GM18508 (cell line): Measurements from ENCODE around the gene TULP3.

Experiments used
- ATAC-seq: cut with Tn5 transposase; IDR thresholded peaks from one replicate; pipeline ENCODE4 v1.9.1; 2021; ENCODE audit warnings: moderate number of reproducible peaks; ENCODE audit not compliant: insufficient read depth, unreplicated experiment

TULP3 gene

DNA sequence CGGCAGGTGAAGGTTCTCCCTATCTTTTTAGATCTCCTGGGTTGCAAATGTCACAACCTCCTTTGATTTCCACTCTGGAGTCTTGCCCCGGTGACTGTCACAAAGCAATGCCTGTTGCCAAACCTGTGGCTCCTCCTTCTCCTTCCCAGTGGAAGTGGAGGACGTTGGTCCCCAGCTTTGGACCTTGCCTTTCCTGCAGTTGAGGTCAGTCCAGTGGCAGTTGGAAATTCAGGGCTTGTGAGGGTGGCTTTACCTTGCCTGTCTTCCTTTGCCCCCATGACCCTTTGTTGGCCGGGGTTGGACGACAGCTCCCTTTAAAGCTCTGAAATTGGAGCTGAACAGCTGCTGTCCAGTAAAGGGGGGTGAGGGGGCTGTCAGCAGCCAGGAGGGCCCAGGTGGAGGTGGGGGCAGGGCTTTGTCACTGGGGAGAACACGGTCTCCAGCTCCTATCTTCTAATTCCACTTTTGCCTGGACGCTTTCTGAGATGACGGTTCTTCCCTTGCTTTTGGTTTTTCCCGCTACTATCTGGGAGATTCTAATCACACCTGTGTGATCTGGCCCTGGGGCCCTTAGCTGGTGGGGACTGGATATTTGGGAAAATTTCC is 72.6 kb downstream of the TULP3 start:
- ATAC-seq = no peak

- ATAC-seq = no peak
Measured at GRCh38 chr12:2963760-2964292, 73.1 kb downstream of the TULP3 start.

DNA sequence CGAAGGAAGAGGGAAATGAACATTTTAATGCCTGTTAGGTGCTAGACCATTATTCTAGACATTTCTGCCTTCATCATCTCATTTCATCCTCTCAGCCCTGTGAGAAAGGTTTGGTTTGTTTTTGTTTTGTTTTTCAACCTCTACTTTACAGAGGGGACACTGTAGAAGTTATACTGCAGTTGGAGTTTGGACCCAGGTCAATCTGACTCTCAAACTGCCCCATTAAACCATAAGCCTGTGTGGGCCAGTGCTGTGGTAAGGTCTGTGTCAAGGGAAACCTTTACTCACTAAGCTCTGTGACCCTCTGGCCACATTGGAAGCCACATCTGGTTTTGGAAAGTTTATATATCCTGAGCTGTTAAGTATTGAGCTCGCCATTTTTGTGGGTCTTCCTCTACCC is 77.0 kb downstream of the TULP3 start:
- ATAC-seq = no peak

DNA sequence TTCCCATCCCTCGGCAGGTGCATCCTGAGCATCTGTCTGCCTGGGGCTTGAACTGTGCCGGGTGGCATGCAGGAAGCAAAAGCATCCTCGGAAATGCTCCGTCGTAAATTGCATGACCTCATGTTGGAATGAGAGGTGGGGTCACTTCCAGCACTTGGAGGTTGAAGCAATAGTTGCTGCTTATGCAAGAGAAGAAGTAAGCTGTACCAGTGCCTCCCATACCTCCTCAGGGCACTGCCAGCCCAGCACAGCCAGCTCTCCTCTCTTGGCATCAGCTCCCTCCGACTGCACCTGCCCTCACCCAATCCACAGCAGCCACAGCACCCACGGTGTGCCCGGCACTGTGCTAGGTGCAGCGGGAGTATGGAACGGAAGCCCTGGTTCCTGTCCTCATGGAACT is 80.1 kb downstream of the TULP3 start:
- no peak for ATAC-seq

DNA sequence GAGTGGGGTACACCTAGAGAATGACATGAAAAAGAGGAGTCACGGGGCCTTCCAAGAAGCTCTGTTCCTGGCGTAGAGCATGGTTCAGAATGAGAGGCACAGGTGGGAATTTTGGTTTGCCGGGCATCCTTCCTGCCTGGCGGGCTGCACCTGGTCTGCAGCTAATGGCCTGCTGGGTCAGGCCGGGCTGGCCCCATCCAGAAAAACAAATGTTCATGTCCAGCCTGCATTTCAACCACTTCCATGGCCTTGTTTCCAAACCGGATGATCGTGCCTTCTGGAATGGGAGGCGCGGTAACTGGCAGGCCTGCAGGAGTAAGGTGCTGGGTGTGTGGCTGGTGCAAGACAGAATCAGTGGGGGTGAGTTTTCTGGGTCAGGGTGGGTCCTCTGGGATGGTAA is 82.9 kb downstream of the TULP3 start:
- ATAC-seq = no peak

DNA sequence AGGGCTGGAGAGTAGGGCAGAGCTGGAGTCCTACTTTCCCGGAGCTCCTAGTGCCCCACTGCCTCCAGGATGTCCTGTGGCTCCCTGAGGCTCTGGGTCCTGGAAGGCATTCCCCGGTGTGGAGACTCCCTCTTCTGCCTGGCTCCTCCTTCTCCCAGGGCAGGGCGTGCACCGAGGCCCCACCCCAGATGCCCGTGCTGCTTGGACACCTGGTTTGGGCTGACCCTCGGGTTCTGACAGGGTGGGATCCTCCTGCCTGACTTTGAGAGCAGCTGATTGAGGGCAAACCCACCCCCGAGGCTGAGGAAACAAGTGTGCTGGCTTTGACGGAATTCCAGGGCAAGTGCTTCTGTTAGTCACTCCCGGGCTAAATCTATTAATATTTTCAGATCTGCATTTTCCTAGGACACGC is 83.9 kb downstream of the TULP3 start:
- ATAC-seq = no peak

DNA sequence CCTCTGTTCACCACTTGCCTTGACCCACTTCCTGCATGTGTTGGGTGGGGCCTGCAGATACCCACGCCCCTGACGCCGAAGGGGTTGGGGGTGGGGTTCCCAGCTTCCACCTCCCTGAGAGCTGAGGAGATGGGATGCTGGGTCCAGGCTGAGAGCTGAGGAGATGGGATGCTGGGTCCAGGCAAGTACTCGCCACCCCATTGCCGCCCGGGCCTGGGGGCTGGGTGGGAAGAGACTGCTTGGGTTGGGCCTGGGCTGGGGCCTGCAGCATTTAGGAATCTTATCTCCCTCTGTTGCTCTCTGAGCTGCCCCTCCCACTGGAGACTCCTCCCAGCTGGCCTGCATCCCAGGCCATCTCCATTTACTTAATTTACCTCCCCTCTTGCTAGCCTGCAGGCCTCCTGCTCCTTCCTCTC is 85.9 kb downstream of the TULP3 start:
- ATAC-seq = no peak

- ATAC-seq = no peak
Measured at GRCh38 chr12:2977776-2978175, 87.1 kb downstream of the TULP3 start.

- ATAC-seq = no peak
Measured at GRCh38 chr12:2979806-2980205, 89.1 kb downstream of the TULP3 start.

GRCh38 chr12:2980630-2981029 is 89.9 kb downstream of the TULP3 start:
- ATAC-seq = no peak

GRCh38 chr12:2982361-2982760 is 91.7 kb downstream of the TULP3 start:
- ATAC-seq = no peak

GRCh38 chr12:2984249-2984648 is 93.6 kb downstream of the TULP3 start:
- ATAC-seq = no peak

- no peak for ATAC-seq
Measured at GRCh38 chr12:2984698-2985097, 94.0 kb downstream of the TULP3 start.

GRCh38 chr12:2986876-2987275 is 96.2 kb downstream of the TULP3 start:
- no peak for ATAC-seq

GRCh38 chr12:2988494-2988893 is 97.8 kb downstream of the TULP3 start:
- no peak for ATAC-seq
